ENCODE results near the gene SPIB.
A peak's percentile ranks its signal among the peaks of the same experiment; 100 is the strongest.

SPIB gene

DNA sequence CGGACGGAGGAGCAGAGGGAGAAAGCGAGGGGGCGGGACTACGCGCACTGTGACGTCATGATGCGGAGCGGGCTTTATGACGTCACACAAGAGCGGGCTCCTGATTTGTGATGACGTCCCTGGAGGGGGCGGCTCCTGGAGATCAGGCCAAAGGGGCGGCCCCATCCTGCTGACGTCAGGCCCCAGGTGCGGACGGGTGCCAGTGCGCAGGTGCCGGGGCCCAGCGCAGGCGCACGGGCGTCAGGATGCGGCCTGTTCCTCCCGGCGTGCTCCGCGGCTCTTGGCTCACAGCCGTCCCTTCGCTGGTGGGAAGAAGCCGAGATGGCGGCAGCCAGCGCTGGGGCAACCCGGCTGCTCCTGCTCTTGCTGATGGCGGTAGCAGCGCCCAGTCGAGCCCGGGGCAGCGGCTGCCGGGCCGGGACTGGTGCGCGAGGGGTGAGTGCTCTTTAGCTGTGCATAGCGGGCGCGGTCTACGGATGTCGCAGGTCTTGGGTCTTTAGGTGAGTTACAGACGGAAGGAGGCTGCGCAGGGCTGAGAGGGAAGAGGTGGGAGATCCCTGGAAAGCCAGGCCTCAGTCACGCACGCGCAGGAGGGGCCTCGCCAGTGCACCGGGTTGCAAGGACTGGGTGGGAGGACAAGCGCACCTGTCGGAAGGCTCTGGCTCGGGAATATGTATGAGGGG, 57.6 kb downstream of the SPIB start, which contains the start of the genes EMC10 and GARIN5A:
Gene EMC10 (plus strand): TSS at position 284 of the 683 bp plus-strand sequence. CDS start 38 bp downstream, at position 322.
Gene GARIN5A (minus strand): TSS at position 625 of the 683 bp plus-strand sequence. CDS start 460 bp downstream, at position 165.
- peak; percentile 92 for DNase-seq

GRCh38 chr19:50476907-50477238, 58.1 kb downstream of the SPIB start:
- DNase-seq, result no peak

GRCh38 chr19:50477751-50478515, 59.2 kb downstream of the SPIB start:
- DNase-seq, result no peak

- peak; percentile 27 for DNase-seq
Observed at GRCh38 chr19:50478901-50479715, 60.4 kb downstream of the SPIB start.

DNA sequence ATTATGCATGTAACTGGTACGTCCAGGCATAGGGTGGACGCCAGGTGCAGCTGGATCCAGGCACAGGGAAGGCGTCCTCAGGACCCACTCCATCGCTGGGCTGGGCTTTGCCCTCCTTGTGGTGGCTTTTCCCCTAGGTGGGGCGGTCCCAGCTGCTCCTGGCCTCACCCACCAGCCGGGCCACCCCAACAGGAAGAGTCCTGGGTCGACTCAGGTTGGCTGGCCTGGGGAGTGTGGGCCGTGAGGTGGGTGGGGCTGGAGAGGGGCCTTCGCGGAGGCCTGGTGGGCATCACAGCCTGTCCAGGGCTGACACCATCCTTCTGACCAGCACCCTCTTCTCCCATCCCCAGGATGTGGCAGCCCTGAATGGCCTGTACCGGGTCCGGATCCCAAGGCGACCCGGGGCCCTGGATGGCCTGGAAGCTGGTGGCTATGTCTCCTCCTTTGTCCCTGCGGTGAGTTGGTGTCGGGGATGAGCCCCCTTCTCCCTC, 61.1 kb downstream of the SPIB start:
- no peak for DNase-seq

- DNase-seq, result no peak
Observed at GRCh38 chr19:50480281-50481111, 61.8 kb downstream of the SPIB start.

All from fibroblast of skin of right biceps (primary cell).